AG09319 (cell line): ENCODE results near the gene SMIM43.
"Not testable (repeated sequence)": the region's sequence is repeated elsewhere in the genome, so short reads cannot be mapped to it uniquely, and the experiment has no call there.

Experiments used
- DNase-seq: peaks from one replicate; pipeline ENCODE4 v3.0.0-alpha.2; 2010; ENCODE audit warnings: low read depth; ENCODE audit errors: extremely low read depth
- TF ChIP-seq, protein P1 (sequence below): IDR thresholded peaks from 2 replicates; pipeline ENCODE4 v1.5.1; 2011; ENCODE audit warnings: low read depth, mild to moderate bottlenecking, inconsistent platforms, low read length, moderate library complexity

SMIM43 gene

DNA sequence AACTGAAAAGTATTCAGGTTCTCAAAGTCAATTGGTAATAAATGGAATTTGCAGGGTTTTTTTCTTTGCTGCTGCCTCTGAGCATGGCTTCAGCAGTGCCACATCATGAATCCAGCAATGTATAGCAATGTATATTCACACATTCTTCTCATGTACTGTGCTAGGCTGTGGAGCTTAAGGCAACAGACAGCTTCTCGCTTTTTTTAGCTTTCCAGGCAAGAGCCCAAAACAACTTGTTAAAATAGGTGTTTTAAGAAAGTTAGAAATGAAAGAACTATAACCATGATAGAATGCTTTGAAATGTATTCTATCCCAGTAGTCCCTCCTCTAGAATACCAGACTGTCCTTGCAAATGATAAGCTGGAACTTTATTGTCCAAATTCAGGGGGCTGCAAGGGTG, 30.4 kb downstream of the SMIM43 start:
- no peak for DNase-seq
- TF ChIP-seq, protein P1, sequence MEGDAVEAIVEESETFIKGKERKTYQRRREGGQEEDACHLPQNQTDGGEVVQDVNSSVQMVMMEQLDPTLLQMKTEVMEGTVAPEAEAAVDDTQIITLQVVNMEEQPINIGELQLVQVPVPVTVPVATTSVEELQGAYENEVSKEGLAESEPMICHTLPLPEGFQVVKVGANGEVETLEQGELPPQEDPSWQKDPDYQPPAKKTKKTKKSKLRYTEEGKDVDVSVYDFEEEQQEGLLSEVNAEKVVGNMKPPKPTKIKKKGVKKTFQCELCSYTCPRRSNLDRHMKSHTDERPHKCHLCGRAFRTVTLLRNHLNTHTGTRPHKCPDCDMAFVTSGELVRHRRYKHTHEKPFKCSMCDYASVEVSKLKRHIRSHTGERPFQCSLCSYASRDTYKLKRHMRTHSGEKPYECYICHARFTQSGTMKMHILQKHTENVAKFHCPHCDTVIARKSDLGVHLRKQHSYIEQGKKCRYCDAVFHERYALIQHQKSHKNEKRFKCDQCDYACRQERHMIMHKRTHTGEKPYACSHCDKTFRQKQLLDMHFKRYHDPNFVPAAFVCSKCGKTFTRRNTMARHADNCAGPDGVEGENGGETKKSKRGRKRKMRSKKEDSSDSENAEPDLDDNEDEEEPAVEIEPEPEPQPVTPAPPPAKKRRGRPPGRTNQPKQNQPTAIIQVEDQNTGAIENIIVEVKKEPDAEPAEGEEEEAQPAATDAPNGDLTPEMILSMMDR = no peak

DNA sequence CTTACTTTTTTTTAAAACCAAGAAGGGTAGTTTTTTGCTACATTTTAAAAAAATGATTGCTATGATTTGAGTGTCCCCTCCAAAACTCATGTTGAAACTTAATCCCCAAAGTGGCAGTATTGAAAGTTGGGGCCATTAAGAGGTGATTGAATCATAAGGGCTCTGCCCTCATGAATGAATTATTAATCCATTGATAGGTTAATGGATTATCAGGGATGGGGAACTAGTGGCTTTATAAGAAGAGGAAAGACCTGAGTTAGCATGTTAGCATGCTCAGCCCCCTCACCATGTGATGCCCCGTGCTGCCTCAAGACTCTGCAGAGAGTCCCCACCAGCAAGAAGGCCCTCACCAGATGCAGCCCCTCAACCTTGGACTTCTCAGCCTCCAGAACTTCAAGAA, 31.0 kb downstream of the SMIM43 start:
- TF ChIP-seq, protein P1 = no peak
- DNase-seq = no peak

DNA sequence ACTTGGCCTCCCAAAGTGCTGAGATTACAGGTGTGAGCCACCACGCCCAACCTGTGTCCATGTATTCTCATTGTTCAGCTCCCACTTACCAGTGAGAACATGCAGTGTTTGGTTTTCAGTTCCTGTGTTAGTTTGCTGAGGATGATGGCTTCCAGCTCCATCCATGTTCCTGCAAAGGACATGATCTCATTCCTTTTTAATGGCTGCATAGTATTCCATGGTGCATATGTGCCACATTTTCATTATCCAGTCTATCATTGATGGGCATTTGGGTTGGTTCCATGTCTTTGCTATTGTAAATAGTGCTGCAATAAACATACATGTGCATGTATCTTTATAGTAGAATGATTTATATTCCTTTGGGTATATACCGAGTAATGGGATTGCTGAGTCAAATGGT, 35.2 kb downstream of the SMIM43 start:
- DNase-seq = not testable (repeated sequence)

DNA sequence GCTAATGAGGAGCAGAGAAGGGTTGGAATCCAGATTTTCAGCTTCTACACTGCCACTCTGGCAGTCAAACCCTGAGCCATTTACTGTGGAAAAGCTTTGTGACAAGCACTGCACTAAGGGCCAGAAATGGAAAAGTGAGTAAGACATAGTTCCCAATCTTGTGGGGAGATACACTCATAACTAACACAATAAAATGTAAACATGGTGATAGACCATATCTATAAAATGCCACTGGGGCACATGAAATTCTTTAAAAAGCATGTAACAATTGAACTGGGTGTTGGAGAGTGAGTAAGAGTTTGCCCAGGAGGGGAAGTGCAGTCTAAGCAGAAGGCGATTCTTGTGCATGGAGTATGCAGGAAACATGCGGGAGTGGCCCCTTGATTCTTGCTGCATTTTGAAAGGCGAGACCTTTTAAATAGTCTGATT, 36.2 kb downstream of the SMIM43 start:
- no peak for DNase-seq
- TF ChIP-seq, protein P1 = no peak

DNA sequence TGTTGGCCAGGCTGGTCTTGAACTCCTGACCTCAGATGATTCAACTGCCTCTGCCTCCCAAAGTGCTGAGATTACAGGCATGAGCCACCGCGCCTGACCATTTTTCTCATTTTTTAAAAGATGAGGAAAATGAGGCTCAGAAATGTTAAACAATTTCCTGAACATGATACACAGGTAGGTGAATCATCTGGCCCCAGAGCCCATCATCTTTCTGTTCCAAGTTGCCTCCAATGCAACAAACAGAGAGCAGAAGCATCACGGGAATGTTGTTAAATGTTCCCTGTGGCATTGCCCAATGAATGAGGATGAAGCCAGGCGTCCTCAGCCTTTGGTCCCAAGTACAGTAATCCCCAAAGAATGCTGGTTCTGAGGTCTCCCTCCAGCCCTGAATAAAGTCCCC, 36.9 kb downstream of the SMIM43 start:
- TF ChIP-seq, protein P1 = no peak
- DNase-seq = peak; percentile 37

DNA sequence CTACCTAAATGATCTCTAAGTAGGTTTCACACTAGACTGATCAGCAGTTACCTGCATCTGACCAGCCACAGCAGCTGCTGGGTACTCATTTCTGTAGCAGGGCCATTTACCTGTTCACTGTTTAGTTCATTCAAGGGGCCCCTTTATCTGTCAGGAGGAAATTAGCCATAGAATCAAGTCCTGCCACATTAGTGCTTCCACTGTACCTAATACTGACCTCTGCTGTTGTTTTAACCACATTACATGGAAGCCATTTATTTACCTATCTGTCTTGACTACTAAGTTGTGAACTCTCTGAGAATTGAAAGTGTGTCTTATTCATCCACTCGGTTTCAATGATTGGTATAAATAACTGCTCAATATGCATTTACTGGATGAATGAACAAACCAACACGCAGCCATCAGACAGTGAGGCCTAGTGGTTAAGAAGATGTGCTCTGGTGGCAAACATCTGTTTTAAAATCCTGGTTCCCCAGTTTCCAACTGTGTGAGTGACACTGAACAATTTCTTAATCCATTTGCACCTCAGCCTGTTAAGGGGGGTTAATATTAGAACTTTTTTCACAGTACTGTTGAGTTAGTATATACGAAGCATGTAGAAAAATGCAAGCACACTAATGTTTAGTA, 38.2 kb downstream of the SMIM43 start:
- TF ChIP-seq, protein P1 = peak; percentile 69
- DNase-seq = no peak

DNA sequence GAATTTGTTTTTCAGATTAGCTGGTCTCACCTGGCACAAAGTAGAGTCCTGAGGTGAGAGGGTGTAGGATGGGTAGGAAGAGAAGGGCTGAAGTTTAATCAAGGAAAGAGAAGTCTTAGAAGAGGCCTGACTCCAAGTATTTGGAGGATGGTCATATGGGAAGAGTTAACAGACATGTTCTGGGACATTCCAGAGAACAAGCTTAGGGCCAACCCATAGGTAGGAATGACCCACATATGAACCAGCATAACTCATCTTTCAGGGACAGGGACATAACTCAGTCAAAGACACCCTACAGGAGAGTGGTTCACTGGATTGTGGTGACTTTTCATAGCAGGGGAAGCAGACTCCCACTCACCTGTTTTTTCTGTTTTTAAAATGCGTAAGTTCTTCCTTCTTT, 40.3 kb downstream of the SMIM43 start:
- TF ChIP-seq, protein P1 = no peak
- no peak for DNase-seq

DNA sequence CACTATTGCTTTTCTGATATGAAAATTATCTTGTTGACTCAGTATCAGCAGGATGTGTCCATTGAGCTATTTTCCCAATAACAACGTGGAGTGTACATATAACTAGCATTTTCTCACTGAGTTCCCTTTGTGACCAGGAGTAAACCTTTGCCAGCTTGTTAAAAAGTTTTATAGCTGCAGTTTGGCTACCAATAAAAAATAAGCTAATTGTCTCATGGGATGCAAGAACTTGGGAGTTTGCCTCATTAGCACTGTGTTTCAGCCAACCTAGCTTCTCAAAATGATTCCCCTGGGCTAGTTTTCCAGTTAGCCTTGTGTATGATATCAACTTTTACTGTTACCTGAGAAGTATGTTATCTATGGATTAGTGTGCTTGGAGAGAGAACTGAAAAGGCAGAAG, 43.3 kb downstream of the SMIM43 start:
- TF ChIP-seq, protein P1 = no peak
- DNase-seq = no peak
